GM21447 (cell line): Measurements from ENCODE around the gene TIRAP.
"Not testable (repeated sequence)": the region's sequence is repeated elsewhere in the genome, so short reads cannot be mapped to it uniquely, and the experiment has no call there.

Source experiments
- ATAC-seq: cut with Tn5 transposase; IDR thresholded peaks from one replicate; pipeline ENCODE4 v1.9.1; 2021; ENCODE audit not compliant: unreplicated experiment

TIRAP gene

DNA sequence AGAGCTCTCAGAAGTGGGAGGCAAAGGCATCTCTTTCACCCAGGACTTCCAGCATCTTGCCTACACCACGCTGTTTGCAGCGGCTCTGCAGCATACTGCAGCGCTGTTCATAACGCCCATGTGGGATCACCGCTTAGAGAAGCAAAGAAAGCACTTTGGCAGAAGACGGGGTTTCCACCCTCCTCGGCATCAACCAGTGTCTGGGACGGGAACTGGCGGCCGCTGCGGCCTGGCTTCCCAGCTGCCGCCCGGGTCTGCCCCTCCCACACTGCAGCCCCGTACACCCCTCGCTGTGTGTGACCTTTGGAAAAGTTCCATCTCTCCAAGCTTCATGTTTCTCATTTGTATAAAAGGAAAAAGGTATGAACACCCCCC is 545 bp upstream of the TIRAP start:
- no peak for ATAC-seq

DNA sequence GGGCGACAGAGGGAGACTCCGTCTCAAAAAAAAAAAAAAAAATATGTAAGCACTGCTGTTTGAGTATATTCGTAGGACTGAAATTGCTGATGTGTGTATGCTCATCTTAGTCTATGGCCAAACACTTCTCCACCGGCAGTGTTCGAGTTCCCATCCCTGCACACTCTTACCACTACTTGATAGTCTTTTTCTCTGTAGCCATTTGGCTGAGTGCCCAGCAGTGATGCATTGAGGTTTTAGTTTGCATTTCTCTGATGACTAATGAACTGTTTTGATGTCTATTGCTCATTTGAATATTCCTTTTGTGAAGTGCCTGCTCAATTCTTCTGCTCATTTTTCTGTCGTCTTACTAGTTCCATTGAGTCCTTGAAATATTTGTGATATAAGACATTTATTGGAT is 1.9 kb downstream of the TIRAP start:
- ATAC-seq = peak; percentile 47

DNA sequence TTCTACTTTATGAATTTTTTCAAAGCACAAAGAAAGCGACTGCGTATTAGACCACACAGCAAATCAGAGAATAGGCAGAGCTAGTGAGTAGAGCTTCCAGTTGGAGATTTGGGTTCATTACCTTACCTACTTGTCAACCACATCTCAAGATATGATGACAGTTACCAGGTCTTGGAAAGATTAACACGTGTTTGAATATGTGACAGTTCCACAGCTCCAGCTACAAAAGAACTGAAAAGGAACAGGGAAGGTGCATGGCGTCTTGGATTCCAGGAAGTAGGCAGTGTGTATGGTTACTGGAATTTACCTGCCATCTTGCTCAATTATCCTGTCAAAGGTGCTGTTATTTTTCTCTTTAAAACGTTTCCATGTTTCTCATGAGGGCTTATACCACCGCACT is 5.3 kb downstream of the TIRAP start:
- ATAC-seq = no peak

DNA sequence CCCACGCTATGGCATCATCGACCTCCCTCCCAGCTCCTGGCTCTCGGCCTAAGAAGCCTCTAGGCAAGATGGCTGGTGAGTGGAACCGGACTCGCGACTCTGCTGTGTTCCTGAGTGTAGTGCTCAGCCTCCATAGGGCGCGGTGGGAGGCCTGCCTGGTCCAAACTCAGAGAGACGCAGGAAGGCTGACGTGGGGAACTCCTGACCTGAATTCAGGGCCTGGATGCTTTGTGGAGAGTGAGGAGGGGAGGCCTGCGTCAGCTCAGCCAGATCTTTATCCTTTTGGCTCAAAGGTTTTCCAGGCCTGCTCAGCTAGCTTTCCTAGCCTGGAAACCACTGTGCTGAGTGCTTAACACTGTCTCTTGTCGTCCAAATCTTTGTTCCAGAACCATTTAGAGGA is 8.0 kb downstream of the TIRAP start:
- ATAC-seq = no peak

DNA sequence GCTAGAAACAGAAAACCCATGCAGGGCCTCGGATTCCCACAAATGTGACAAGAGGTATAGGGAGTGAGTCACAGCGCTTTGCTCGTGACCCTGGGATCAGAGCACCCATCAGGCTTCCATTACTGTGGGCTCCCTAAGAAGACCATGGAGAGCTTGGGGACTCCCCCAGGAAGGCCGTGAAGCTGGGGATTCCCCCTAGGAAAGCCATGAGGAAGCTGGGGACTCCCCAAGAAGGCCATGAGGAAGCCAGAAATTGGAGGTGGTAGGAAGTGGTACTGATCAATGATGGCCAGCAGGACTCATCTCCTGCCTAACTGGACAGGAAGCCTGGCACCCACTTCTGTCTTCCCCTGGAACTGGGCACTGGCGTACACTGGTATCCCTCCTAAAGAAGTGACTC is 10.8 kb downstream of the TIRAP start:
- no peak for ATAC-seq

DNA sequence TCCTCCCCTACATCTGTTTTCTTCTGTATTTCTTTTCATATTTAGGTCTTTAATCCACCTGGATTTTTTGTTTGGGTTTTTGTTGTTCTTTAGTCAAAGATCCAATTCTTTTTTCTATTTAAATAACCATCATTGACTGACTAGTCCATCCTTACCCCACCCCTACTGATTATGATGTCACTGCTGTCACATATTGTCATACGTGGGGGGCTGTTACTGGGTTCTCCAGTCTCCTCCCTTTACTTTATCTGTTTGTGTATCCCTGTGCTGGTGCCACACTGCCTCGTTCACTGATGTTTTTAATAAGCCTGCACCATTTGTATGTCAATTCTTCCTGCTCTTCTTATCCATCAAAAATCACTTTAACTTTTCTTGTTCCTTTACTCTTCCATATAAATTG is 14.1 kb downstream of the TIRAP start:
- ATAC-seq = no peak

DNA sequence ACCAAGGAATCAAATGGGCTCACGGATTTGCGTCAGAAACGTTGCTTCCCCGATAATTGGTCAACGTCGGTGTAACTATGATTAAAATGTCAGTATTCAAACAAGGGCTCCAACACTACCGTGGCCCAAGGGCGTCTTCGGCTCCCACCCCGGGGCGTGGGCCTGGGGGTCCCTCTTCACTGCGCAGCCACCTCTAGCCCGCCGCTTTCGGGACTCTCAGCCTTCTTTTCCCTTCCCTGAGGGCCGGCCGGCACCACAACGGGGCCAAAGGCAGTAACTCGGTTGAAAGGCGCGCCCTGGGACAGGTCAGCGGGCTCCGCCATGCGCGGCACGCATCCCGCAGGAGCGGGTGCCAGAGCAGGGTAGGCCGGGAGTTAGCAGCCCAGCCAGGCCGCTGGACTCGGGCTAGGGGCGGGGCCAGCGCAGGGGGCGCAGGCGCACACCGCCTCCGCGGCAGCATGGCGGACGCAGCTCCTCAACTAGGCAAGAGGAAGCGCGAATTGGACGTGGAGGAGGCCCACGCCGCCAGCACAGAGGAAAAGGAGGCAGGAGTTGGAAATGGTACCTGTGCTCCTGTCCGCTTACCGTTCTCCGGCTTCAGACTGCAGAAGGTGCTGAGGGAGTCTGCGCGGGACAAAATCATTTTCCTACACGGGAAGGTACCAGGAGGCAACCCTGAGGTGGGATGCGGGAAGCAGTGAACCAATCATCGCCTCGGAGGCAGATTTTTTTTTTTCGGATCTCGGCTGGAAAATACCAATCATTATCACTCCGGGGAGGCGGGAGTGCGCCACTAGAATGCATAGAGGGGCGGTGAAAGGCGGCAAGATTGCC is 20.9 kb downstream of the TIRAP start, which contains the start of gene DCPS:
Gene DCPS, plus strand, starts transcription at position 438 of the 834 bp plus-strand sequence. Its CDS starts 21 bp downstream, at position 459.
- ATAC-seq = peak; percentile 77

DNA sequence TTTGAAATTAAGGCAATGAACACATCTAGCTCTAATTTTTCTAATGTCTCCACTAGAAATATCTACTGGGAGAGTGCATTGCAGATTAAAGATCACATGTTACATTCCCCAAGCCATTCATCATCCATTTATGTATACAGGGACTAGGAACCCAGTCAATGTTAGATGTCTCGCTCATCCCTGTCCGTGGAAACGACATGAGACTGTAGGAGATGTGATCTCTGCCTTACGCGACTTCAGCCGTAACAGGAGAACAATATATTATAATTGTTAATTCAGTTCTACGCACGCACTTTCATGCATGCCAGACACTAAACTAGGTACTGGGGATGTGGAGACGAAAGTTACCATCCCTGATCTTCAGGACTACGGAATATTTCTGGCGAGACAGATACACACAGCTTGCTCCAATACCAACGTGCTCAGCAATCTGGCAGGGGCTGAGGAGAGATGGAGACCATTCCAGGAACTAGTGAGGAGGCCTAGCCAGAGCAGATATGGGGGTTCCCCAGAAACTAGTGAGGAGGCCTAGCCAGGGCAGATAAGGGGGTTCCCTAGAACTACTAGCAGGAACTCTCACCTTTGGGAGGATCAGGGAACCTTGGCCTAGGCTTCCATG is 21.7 kb downstream of the TIRAP start:
- ATAC-seq = peak; percentile 31

DNA sequence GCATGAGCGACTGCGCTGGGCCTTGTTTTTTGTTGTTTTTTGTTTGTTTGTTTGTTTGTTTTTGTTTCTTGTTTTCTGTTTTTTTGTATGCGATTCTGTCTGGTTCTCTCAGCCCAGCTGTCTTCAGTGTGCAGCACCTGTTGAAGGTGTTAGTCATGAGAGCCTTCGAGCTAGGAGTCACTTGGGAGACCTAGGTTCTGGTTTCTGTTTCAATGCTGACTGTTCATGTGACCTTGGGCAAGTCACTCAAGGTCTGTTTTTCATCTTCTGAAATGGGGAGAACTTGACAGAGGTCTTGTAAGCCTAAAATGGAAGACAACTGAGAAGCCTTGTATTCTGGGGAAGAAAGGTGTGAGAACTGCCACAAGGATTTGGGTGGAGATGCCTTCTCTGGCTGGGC is 22.8 kb downstream of the TIRAP start:
- ATAC-seq = peak; percentile 55

DNA sequence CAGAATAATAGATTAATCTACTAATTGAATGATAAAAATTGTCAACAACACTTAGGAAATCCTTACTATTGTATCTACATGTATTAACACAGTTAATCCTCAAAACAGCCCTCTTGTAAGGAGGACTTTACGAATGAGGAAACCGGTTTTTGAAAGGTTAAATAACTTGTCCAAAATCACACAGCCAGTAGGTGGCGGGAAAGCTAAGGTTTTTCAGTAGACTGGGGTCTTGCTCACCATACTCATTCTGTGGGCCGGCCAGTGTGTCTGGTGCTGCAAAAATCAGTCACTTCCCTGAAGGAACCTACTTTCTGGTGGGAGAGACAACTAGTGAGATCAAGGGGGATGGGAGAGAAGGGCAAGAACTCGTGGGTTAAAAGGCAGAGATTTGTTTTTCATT is 24.8 kb downstream of the TIRAP start:
- ATAC-seq = no peak

DNA sequence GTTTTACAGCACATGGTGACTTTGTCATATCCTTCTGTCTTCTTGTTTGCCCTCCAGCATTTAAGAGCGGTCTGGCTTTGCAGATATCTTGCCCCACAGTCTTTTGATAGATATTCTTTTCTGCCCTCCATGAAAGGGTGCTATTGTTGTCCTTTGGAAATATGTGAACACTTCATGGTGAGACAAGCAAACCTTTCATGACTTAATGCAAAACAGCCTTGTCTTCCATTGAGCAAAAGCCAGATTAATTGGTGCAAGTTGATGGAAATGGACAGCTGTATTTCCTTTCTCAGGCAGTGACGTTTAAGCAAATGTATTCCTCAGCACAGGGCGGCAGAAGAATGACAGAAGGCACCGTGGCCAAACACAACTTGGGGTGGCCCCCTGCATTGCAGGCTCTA is 25.4 kb downstream of the TIRAP start:
- no peak for ATAC-seq

DNA sequence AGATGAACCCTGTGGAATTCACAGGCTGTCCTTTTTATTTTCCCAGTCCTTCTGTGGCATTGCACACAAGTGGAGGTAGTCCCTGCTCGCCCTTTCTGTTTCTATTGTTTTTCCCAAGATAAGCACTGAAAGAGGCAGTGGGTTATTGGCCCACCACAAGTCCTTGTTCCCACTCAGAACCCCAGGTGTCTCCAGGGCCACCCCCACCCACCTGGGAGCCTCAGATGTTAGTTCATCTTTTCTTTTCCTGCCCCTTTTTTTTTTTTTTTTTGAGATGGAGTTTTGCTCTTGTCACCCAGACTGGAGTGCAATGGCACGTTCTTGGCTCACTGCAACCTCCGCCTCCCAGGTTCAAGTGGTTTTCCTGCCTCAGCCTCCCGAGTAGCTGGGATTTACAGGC is 25.9 kb downstream of the TIRAP start:
- ATAC-seq = not testable (repeated sequence)

DNA sequence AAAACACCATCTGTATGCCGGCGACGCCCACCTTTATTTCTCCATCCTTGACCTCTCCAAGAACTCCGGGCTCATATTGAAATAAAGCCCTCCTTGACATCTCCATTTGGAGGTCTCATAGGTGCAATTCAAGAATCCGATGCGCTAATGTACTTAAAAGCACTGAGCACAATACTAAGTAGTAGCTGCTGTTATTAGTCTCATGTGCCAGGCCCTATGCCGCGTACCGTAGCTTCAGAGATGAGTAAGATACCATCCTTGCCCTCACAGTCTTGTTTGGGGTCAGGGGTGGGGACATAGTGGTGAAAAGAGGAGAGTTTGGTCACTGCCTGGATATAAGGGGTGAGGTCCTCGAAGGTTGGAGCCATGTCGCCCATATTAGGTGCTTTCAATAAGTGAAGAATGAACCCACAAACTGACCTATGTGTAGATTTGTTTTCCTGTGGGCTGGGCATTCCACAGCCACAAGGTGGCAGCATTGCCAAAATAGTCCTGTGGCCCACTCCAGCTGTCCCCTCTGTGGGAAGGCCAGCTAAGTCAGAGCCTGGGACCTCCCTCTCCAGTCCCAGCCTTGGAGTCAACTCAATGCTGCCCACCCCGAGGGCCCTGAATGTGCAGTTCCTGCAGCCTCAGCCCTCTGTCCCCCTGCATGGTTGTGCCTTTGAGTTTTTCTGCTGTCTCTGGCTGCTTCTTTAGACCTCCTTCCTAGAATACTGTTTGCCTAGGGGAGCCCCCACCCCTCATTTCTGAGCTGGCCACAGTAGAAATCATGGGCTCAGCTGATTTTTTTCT is 27.5 kb downstream of the TIRAP start:
- no peak for ATAC-seq

DNA sequence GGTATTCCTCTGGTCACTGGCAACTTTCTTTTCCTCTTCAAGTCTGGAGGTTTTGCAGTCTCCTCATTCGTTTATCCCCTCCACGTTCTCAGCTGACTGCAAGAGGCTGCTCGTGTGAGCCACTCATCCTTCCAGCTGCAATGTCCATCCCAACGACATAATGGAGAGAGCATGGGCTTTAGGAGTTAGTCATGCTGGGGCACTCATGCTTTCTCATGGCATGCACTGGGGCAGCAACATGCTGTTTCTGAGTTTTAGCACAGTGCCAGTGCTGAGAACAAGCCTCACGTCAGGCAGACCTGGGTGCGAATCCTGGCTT is 28.1 kb downstream of the TIRAP start:
- ATAC-seq = no peak

DNA sequence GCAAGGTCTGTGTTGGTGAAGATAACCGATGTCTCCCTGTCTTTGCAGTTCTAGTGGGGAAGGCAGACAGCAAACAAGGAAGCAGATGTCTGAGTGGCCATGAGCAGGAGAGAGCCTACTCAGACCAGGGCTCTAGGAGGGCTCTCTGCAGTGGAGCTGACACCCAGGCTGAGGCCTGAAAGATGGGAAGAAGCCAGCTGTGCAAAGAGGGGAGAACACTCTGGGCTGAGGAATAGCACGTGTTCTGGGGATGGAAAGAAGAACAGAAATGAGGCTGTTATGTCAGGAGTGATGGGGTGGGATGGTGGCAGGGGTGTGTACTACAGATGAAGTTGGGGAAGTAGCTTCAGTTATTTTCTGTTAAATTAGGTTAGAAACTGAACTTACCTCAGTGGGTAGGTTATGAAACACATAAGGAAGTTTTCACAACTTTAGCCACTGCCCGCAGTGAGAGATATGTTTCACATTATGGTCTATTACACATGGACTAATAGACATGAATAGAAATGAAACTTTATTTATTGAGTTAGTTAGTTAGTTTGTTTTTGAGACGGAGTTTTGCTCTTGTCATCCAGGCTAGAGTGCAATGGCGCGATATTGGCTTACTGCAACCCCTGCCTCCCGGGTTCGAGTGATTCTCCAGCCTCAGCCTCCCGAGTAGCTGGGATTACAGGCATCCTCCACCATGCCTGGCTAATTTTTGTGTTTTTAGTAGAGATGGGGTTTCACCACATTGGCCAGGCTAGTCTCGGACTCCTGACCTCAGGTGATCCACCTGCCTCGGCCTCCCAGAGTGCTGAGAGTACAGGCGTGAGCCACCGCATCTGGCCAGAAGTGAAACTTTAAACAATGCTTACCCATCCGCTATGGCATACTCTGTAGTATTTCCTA is 28.8 kb downstream of the TIRAP start:
- peak; percentile 73 for ATAC-seq

DNA sequence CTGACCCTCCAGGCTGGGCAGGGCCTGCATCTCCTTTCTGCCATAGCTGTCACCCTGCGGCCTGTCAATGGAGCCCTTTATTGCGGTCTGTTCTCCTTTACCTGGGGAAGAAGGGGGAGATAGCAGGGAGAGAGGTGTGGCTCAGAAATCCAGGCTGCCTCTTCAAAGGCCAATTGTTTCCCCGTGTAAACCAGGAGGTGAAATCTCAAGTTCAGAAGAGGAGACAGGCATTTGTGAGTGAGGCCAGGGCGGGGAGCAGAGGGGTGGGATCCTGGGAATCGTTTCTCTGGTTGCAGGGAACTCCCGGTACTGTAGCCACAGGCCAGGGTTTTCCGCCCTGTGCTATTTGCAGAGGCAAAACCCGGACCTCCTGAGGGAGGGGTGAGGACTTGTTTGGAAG is 30.1 kb downstream of the TIRAP start:
- ATAC-seq = no peak

DNA sequence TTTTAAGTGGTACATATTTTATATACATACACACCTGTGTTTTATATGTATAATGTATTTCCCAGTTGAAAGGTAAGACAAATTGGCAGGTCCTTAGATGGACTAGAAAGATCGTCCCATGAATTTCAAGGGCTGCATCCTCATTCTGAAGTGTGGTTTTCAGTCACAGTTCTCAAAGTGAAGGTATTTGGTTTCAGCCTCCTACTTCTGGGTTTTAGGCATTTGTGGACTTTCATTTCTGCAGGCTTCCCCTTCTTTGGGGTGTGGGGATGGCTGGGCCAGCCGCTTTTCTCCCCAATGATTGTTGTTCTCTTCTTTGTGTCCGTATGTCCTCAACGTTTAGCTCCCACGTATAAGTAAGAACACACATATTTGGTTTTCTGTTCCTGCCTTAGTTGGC is 30.9 kb downstream of the TIRAP start:
- ATAC-seq = no peak

DNA sequence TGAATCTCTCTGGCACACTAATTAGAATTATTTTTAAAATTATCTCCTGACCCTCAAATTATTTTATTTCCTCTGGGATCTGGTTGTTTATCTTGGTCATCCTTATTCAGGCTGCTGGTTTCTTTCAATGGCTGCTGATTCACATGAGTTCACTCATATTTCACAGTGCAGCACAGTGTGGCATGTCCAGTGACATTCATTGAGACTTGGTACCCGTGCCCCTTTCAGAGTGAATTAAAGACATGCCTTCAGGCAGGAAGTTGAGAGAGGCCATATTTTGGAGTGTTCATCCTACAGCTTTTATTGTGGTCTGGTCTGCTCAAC is 34.5 kb downstream of the TIRAP start:
- ATAC-seq = no peak

DNA sequence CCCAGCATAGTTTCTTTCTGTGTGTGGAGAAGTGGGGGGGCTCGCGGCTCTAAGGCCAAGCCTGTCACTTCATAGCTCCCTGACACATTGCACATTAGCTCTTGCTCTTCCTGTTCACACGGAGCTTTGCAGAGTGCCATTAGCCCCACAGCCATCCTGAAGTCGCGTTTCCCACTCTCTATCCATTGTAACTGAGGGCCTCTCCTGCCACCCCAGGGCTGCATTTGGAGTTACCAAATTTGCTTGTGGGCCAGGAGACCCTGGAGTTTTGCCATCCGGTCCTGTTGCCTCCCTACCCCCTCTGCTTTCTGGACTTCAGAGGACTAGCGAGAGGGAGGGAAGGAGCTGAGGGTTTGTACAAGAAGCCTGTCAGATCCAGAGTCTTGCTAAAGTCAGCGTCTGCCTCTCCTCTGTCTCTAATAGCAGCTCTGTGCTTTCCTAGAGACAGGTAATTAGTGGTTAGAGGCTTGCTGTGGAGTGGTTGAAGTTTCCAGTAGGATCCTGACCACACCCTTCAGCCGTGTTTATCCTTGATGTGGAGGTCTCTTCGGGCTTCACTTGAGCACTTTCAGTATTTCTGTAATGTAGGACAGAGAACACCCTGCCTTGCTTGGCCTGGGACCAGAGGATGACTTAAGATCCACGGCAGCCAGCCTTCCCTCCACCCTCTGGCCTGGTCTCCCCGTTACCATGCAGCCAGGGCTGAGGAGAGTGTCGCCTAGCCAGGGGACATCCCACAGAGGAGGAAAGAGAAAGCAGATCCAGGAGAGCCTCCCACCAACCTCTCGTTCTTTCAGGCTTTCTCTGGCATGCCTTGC is 35.1 kb downstream of the TIRAP start:
- ATAC-seq = peak; percentile 28
